SK-N-SH treated with all-trans-retinoic acid at 6 μM for 48 hours (cell line): Measurements from ENCODE around the gene RASL12.
"Not testable (repeated sequence)": the region's sequence is repeated elsewhere in the genome, so short reads cannot be mapped to it uniquely, and the experiment has no call there.

Experiments used
- ATAC-seq: fragments of 200-7000 bp; cut with Tn5 transposase; 3 replicates; pipeline ENCODE4 v1.9.1; 2020; ENCODE audit warnings: mild to moderate bottlenecking, moderate library complexity
- ARNTL ChIP-seq: fragments of 450-650 bp; formaldehyde crosslinking; IDR thresholded peaks from 2 replicates; pipeline ENCODE4 v1.5.0; 2020; ENCODE audit warnings: low read depth, mild to moderate bottlenecking, moderate library complexity, borderline replicate concordance
- BACH2 ChIP-seq: fragments of 250-450 bp; sonication (Bioruptor Pico); IDR thresholded peaks from 2 replicates; pipeline ENCODE4 v1.9.0; 2021; ENCODE audit warnings: mild to moderate bottlenecking, borderline replicate concordance
- CSDC2 ChIP-seq: fragments of 250-450 bp; sonication (Bioruptor Pico); IDR thresholded peaks from 2 replicates; pipeline ENCODE4 v1.5.0; 2020; ENCODE audit warnings: mild to moderate bottlenecking, moderate library complexity
- ESRRG ChIP-seq: fragments of 250-450 bp; sonication (Bioruptor Pico); IDR thresholded peaks from 2 replicates; pipeline ENCODE4 v1.6.1; 2021; ENCODE audit warnings: mild to moderate bottlenecking
- ISL1 ChIP-seq: fragments of 250-450 bp; sonication (Bioruptor Pico); IDR thresholded peaks from 2 replicates; pipeline ENCODE4 v2.1.2; 2022; ENCODE audit warnings: mild to moderate bottlenecking, moderate library complexity
- OSR1 ChIP-seq: fragments of 250-450 bp; sonication (Bioruptor Pico); IDR thresholded peaks from 2 replicates; pipeline ENCODE4 v1.8.0; 2022; ENCODE audit warnings: moderate library complexity, mild to moderate bottlenecking, inconsistent platforms
- PATZ1 ChIP-seq: fragments of 250-450 bp; sonication (Bioruptor Pico); IDR thresholded peaks from 2 replicates; pipeline ENCODE4 v1.8.0; 2020; ENCODE audit warnings: mild to moderate bottlenecking, moderate library complexity, borderline replicate concordance
- PPARA ChIP-seq: fragments of 250-450 bp; sonication (Bioruptor Pico); IDR thresholded peaks from 2 replicates; pipeline ENCODE4 v1.5.0; 2020; ENCODE audit warnings: mild to moderate bottlenecking, borderline replicate concordance
- RARB ChIP-seq: fragments of 250-450 bp; sonication (Bioruptor Pico); IDR thresholded peaks from 2 replicates; pipeline ENCODE4 v1.8.0; 2021; ENCODE audit warnings: mild to moderate bottlenecking, moderate library complexity
- SNAI2 ChIP-seq: fragments of 250-450 bp; sonication (Bioruptor Pico); IDR thresholded peaks from 2 replicates; pipeline ENCODE4 v1.5.0; 2020; ENCODE audit warnings: mild to moderate bottlenecking, moderate library complexity
- TCF4 ChIP-seq: fragments of 250-450 bp; sonication (Bioruptor Pico); IDR thresholded peaks from 2 replicates; pipeline ENCODE4 v1.8.0; 2021; ENCODE audit warnings: mild to moderate bottlenecking, moderate library complexity, borderline replicate concordance
- TOX ChIP-seq: fragments of 250-450 bp; sonication (Bioruptor Pico); IDR thresholded peaks from 2 replicates; pipeline ENCODE4 v1.8.0; 2021; ENCODE audit warnings: mild to moderate bottlenecking, moderate library complexity, borderline replicate concordance
- ZC3H10 ChIP-seq: fragments of 250-450 bp; sonication (Bioruptor Pico); IDR thresholded peaks from 2 replicates; pipeline ENCODE4 v1.5.1; 2021; ENCODE audit warnings: mild to moderate bottlenecking, moderate library complexity
- ZFP3 ChIP-seq: fragments of 250-450 bp; sonication (Bioruptor Pico); IDR thresholded peaks from 2 replicates; pipeline ENCODE4 v1.5.0; 2020; ENCODE audit warnings: mild to moderate bottlenecking, moderate library complexity
- ZFP30 ChIP-seq: fragments of 450-650 bp; formaldehyde crosslinking; IDR thresholded peaks from 2 replicates; pipeline ENCODE4 v1.5.0; 2022; ENCODE audit warnings: mild to moderate bottlenecking, moderate library complexity
- ZNF565 ChIP-seq: fragments of 450-650 bp; formaldehyde crosslinking; conservative IDR thresholded peaks from 2 replicates; pipeline ENCODE4 v1.5.0; 2020; ENCODE audit warnings: low read depth, mild to moderate bottlenecking, moderate library complexity
- ZNF70 ChIP-seq: fragments of 450-650 bp; formaldehyde crosslinking; IDR thresholded peaks from 2 replicates; pipeline ENCODE4 v1.5.0; 2020; ENCODE audit warnings: mild to moderate bottlenecking, moderate library complexity
- ZNF8 ChIP-seq: fragments of 450-650 bp; formaldehyde crosslinking; IDR thresholded peaks from 2 replicates; pipeline ENCODE4 v1.5.0; 2020; ENCODE audit warnings: mild to moderate bottlenecking, moderate library complexity
- TF ChIP-seq, protein P1 (sequence below): fragments of 250-450 bp; sonication (Bioruptor Pico); IDR thresholded peaks from 2 replicates; pipeline ENCODE4 v1.8.0; 2021; ENCODE audit warnings: low read depth, mild to moderate bottlenecking, moderate library complexity, borderline replicate concordance
- TF ChIP-seq, protein P2 (sequence below): fragments of 250-450 bp; sonication (Bioruptor Pico); IDR thresholded peaks from 2 replicates; pipeline ENCODE4 v1.5.0; 2020; ENCODE audit warnings: mild to moderate bottlenecking, moderate library complexity
- TF ChIP-seq, protein P3 (sequence below): fragments of 250-450 bp; sonication (Bioruptor Pico); IDR thresholded peaks from 2 replicates; pipeline ENCODE4 v1.5.1; 2020; ENCODE audit warnings: low read depth, mild to moderate bottlenecking, moderate library complexity

Gene RASL12

DNA sequence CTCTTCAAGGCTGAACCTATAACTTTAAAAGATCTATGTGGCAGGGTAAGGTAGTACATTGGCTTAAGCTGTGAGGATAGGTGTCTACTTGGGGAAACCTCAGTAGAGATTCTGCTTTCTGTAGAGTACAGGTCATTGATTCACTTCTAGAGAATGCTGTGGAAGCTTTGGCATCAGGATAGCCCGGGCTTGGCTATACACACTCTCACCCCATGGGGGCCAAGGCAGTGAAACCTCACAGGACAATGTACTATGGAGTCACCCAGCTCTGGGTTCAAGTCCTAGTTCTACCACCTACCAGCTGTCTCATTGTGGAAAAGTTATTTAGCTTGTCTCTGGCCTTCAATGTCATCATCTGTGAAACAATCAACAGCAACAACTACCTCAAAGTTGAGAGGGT lies 47.4 kb downstream of the RASL12 start:
- no peak for TF ChIP-seq ESRRG (CRISPR knock-in tag)
- TF ChIP-seq OSR1: no peak
- no peak for TF ChIP-seq ZC3H10 (CRISPR knock-in tag)
- no peak for TF ChIP-seq ARNTL (CRISPR knock-in tag)
- peak; percentile 56; the same call in 2 of the 3 replicates for ATAC-seq

DNA sequence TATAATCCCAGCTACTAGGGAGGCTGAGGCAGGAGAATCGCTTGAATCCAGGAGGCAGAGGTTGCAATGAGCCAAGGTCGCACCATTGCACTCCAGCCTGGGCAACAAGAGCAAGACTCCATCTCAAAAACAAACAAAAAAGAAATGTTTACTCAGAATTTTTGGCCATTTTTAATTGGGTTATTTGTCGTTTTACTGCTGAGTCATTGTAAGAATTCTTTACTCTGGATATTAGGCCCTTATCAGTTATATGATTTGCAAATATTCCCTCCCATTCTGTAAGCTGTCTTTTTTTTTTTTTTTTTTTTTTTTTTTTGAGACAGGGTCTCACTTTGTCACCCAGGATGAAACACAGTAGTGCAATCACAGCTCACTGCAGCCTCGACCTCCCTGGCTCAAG lies 56.6 kb downstream of the RASL12 start:
- ATAC-seq: not testable (repeated sequence)

DNA sequence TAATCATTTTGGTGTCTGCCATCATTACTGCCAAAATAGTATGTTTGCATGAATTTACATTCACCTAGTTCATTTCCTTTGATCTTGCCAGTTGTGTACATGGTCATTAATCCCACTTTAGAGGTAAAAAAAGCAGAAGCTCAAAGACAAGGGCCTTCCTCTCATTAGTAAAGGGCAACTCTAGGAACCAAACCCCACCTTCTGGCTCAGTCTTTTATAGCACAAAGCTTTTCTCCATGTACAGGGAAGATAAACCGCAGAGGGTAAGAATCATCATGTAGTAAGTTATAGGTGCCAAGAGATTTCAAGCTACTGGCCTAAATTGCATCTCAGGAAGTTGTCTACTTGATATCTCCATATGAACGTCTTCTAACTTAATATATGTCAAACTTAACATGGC lies 58.8 kb downstream of the RASL12 start:
- ATAC-seq: peak; percentile 56; the same call in 1 of the 3 replicates
- TF ChIP-seq PPARA (no peak), TOX (CRISPR knock-in tag) (no peak), ISL1 (no peak), ZC3H10 (CRISPR knock-in tag) (no peak), ZFP30 (CRISPR knock-in tag) (no peak), PATZ1 (CRISPR knock-in tag) (no peak), TCF4 (no peak), ZFP3 (CRISPR knock-in tag) (no peak), ARNTL (CRISPR knock-in tag) (no peak), ESRRG (CRISPR knock-in tag) (no peak), BACH2 (no peak), CSDC2 (CRISPR knock-in tag) (no peak), ZNF70 (CRISPR knock-in tag) (no peak), SNAI2 (CRISPR knock-in tag) (no peak), ZNF8 (CRISPR knock-in tag) (no peak), ZNF565 (CRISPR knock-in tag) (no peak), RARB (CRISPR knock-in tag) (no peak)
- TF ChIP-seq, protein P1, sequence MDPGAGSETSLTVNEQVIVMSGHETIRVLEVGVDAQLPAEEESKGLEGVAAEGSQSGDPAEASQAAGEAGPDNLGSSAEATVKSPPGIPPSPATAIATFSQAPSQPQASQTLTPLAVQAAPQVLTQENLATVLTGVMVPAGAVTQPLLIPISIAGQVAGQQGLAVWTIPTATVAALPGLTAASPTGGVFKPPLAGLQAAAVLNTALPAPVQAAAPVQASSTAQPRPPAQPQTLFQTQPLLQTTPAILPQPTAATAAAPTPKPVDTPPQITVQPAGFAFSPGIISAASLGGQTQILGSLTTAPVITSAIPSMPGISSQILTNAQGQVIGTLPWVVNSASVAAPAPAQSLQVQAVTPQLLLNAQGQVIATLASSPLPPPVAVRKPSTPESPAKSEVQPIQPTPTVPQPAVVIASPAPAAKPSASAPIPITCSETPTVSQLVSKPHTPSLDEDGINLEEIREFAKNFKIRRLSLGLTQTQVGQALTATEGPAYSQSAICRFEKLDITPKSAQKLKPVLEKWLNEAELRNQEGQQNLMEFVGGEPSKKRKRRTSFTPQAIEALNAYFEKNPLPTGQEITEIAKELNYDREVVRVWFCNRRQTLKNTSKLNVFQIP (CRISPR knock-in tag): no peak

DNA sequence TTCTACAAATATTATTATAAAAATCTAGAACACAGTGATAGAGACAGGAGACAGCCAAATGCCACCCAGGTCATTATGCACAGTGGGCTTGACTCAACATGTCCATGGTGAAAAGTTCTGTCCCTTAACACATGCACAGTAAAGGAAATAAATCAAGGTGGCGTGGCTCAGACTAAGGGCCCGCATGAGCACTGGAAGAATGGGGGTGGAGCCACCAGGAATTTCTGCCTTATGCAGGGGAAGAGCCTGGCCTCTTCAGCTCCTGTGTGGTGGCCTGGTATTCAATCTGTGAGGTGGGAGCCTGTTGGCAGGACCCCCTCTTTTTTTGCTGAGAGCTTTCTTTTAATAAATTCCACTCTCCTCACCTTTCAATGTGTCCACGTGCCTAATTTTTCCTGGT lies 60.9 kb downstream of the RASL12 start:
- no peak for TF ChIP-seq ZC3H10 (CRISPR knock-in tag)
- TF ChIP-seq ESRRG (CRISPR knock-in tag): no peak
- TF ChIP-seq RARB (CRISPR knock-in tag): no peak
- TF ChIP-seq, protein P2, sequence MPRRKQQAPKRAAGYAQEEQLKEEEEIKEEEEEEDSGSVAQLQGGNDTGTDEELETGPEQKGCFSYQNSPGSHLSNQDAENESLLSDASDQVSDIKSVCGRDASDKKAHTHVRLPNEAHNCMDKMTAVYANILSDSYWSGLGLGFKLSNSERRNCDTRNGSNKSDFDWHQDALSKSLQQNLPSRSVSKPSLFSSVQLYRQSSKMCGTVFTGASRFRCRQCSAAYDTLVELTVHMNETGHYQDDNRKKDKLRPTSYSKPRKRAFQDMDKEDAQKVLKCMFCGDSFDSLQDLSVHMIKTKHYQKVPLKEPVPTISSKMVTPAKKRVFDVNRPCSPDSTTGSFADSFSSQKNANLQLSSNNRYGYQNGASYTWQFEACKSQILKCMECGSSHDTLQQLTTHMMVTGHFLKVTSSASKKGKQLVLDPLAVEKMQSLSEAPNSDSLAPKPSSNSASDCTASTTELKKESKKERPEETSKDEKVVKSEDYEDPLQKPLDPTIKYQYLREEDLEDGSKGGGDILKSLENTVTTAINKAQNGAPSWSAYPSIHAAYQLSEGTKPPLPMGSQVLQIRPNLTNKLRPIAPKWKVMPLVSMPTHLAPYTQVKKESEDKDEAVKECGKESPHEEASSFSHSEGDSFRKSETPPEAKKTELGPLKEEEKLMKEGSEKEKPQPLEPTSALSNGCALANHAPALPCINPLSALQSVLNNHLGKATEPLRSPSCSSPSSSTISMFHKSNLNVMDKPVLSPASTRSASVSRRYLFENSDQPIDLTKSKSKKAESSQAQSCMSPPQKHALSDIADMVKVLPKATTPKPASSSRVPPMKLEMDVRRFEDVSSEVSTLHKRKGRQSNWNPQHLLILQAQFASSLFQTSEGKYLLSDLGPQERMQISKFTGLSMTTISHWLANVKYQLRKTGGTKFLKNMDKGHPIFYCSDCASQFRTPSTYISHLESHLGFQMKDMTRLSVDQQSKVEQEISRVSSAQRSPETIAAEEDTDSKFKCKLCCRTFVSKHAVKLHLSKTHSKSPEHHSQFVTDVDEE (CRISPR knock-in tag): no peak
- no peak for TF ChIP-seq ZNF70 (CRISPR knock-in tag)
- TF ChIP-seq ZFP30 (CRISPR knock-in tag): no peak
- TF ChIP-seq ZFP3 (CRISPR knock-in tag): no peak
- no peak for TF ChIP-seq TOX (CRISPR knock-in tag)
- no peak for TF ChIP-seq ARNTL (CRISPR knock-in tag)
- ATAC-seq: no peak

DNA sequence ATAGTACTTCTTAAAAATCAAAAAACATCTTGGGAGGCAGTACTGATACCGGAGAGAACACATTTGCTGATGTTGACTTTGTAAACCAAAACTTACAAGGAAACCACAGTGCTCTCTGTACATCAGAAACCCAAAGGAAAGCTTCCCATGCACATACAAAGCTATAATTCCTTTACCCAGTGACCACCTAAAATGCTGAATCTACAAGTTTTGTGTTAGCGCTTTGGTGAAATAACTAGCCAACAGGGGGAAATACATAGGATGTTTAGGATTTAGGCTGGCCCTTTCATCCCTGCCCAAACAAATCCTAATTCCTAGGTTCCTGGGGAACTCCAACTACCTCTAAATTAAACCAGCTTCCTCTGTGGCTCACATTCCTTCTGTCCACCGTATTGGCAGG lies 62.8 kb downstream of the RASL12 start:
- ATAC-seq: no peak
- TF ChIP-seq ZFP30 (CRISPR knock-in tag) (no peak), TOX (CRISPR knock-in tag) (no peak), PPARA (no peak), BACH2 (no peak), ARNTL (CRISPR knock-in tag) (no peak), ZC3H10 (CRISPR knock-in tag) (no peak), ISL1 (no peak), ZNF70 (CRISPR knock-in tag) (no peak), PATZ1 (CRISPR knock-in tag) (no peak), ESRRG (CRISPR knock-in tag) (no peak), ZFP3 (CRISPR knock-in tag) (no peak), SNAI2 (CRISPR knock-in tag) (no peak), ZNF8 (CRISPR knock-in tag) (no peak), TCF4 (no peak), RARB (CRISPR knock-in tag) (no peak), OSR1 (no peak), CSDC2 (CRISPR knock-in tag) (no peak)
- TF ChIP-seq, protein P3, sequence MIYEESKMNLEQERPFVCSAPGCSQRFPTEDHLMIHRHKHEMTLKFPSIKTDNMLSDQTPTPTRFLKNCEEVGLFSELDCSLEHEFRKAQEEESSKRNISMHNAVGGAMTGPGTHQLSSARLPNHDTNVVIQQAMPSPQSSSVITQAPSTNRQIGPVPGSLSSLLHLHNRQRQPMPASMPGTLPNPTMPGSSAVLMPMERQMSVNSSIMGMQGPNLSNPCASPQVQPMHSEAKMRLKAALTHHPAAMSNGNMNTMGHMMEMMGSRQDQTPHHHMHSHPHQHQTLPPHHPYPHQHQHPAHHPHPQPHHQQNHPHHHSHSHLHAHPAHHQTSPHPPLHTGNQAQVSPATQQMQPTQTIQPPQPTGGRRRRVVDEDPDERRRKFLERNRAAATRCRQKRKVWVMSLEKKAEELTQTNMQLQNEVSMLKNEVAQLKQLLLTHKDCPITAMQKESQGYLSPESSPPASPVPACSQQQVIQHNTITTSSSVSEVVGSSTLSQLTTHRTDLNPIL (CRISPR knock-in tag): no peak
- TF ChIP-seq, protein P1 (CRISPR knock-in tag): no peak
